ENCODE results near the gene PTPRC.

- no peak for TF ChIP-seq CTCF (IDR thresholded peaks at IDR 0.05)
- no peak for TF ChIP-seq POLR2AphosphoS5 (IDR thresholded peaks at IDR 0.05)
- TF ChIP-seq POLR2A (IDR thresholded peaks at IDR 0.05) = no peak
Measured at GRCh38 chr1:198650506-198650905, 11.7 kb downstream of the PTPRC start.

Measured in suprapubic skin (tissue), 4 donors.